Measurements from ENCODE around the gene NET1. TPM values are rescaled to one million over a fixed set of nuclear protein-coding genes. Genes with fewer than 3 reads are reported as not detected.

The NET1 gene
- total and polyA plus RNA-seq, 10 donors = 4.6 to 19.5 (median 11.1) TPM

DNA sequence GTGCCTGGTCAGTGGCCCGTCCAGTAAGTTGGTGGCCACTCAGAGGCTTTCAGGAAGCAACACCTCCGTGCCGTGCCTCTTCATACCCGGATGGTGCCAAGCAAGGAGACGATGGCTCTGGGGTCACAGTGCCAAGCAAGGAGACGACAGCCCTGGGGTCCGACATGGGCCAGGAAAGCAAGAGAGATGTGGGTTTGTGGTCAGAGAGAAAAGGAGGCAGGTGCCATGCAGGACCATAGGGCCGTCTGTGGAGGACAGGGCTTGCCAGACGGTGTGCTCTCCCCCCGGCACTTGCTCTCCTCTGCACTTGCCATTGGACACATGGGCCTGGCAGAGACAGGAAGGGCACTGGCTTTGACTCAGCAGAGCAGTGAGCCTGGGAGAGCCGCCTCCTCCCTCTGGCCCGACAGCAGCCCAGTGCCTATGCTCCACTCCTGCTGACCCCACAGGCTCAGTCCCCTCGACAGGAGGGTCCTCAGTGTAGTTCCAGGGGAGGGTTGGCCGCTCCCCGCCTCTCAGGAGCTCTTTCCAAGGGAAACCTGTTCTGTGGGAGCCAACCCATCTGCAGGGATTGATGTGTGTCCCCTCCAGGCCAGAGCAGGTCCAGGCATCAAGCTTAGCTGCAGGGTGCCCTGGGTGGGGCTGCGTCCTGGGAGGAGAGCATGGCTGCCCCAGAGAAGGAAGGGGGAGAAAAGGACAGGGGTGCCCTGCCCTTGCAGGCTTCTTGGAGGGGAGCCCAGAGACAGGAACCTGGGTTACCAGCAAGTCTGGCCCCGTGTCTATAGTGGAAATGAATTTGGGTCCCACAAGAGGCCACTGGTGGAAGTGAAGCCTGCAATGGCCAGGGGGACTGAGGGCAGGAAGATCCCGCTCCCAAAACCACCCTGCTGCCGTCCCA, 94.6 kb downstream of the NET1 start:
- intact Hi-C loops (cut with DNase I; ENCODE audit: low total_unique reads) = no loop called here
- Histone ChIP-seq H3K4me3 (no peak overlapping the region), H3K36me3 (no peaks in the 10 kb centered on the region), H3K27ac (no peak overlapping the region), H3K4me1 (peaks cover 0 to 5% (median 0%) of the 10 kb centered on the region in 6 donors), H3K9me3 (no peaks in the 10 kb centered on the region), H3K27me3 (replicated peaks in 1 of 7) (peaks cover 0 to 23% (median 0%) of the 10 kb centered on the region in 7 donors)
- no peak for DNase-seq
- WGBS, 5 donors = 84 to 93% (median 86%) methylated on average over 17 to 19 of the region's 19 CpGs
- TF ChIP-seq POLR2A (IDR thresholded peaks at IDR 0.05) (no peak), POLR2AphosphoS5 (IDR thresholded peaks at IDR 0.05) (no peak)
- TF ChIP-seq, protein P1, sequence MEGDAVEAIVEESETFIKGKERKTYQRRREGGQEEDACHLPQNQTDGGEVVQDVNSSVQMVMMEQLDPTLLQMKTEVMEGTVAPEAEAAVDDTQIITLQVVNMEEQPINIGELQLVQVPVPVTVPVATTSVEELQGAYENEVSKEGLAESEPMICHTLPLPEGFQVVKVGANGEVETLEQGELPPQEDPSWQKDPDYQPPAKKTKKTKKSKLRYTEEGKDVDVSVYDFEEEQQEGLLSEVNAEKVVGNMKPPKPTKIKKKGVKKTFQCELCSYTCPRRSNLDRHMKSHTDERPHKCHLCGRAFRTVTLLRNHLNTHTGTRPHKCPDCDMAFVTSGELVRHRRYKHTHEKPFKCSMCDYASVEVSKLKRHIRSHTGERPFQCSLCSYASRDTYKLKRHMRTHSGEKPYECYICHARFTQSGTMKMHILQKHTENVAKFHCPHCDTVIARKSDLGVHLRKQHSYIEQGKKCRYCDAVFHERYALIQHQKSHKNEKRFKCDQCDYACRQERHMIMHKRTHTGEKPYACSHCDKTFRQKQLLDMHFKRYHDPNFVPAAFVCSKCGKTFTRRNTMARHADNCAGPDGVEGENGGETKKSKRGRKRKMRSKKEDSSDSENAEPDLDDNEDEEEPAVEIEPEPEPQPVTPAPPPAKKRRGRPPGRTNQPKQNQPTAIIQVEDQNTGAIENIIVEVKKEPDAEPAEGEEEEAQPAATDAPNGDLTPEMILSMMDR (IDR thresholded peaks at IDR 0.05 in 8 of 11, conservative IDR thresholded peaks at IDR 0.05 in 3 of 11) = no peak

DNA sequence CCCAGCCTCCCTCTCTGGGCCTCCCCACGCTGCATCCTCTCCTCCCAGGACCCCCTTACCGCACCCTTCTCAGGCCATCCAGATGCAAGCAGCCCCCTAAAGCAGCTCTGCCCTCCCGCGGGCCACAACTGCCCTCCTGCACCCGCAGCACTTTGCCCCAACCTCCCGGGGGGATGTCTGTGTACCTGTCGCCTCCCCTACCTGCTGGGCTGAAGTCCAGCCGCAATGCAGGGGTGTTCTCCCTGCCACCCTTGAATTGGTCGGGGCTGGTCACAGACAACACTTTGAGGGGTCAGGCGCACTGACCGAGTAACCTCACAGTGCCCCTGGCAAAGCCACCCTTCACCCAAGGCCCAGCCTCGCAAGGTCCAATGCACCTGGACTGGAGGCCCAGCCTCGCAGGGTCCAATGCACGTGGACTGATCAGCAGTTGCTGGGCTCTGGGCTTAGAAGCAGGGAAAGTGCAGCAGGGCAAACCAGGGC, 95.3 kb downstream of the NET1 start:
- intact Hi-C loops (cut with DNase I; ENCODE audit: low total_unique reads) = no loop called here
- Histone ChIP-seq H3K27ac (no peak overlapping the region), H3K9me3 (no peaks in the 10 kb centered on the region), H3K27me3 (replicated peaks in 1 of 7) (peaks cover 0 to 21% (median 0%) of the 10 kb centered on the region in 7 donors), H3K36me3 (no peaks in the 10 kb centered on the region), H3K4me3 (no peak overlapping the region), H3K4me1 (no peaks in the 10 kb centered on the region)
- WGBS, 5 donors = 89 to 98% (median 92%) methylated on average over 10 to 14 of the region's 14 CpGs
- TF ChIP-seq POLR2A (IDR thresholded peaks at IDR 0.05) (no peak), POLR2AphosphoS5 (IDR thresholded peaks at IDR 0.05) (no peak)
- TF ChIP-seq, protein P1 (IDR thresholded peaks at IDR 0.05 in 8 of 11, conservative IDR thresholded peaks at IDR 0.05 in 3 of 11) = no peak
- DNase-seq = no peak

DNA sequence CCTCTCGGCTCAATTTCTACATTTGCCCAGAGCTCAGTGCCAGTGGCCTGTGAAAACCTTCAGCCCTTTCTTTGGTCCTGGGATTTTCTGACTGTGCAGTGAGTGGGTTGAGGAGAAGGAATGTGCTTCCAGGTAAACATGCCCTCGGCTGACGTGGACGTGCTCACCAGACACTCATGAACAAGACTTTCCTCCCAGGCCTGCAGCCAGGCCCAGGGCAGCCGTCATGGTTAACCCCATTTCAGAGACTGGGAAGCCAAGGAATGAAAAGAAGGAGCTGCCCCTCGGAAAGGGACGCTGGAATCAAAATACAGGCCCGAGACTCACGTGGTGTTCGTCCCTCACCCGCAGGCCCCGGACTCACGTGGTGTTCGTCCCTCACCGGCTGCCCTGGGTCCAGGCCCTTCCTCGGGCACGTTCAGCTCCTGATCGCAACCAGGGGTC, 95.8 kb downstream of the NET1 start:
- intact Hi-C loops (cut with DNase I; ENCODE audit: low total_unique reads) = no loop called here
- Histone ChIP-seq H3K4me3 (no peak overlapping the region), H3K27ac (no peak overlapping the region), H3K9me3 (no peaks in the 10 kb centered on the region), H3K36me3 (no peaks in the 10 kb centered on the region), H3K4me1 (no peaks in the 10 kb centered on the region), H3K27me3 (replicated peaks in 1 of 7) (peaks cover 0 to 20% (median 0%) of the 10 kb centered on the region in 7 donors)
- DNase-seq = no peak
- WGBS, 5 donors = 91 to 97% (median 95%) methylated on average over 17 to 18 of the region's 18 CpGs
- no peak for TF ChIP-seq POLR2A (IDR thresholded peaks at IDR 0.05)

Other genes starting within 250 kb of the NET1 start
- under 1 TPM in 2 of 7 donors, not detected in 5; 0.23 to 0.26 TPM for gene AKR1C8, start 227.4 kb upstream of the NET1 start, total RNA-seq
- not detected for gene AKR1C8, start 227.4 kb upstream of the NET1 start, polyA plus RNA-seq
- not detected for gene AKR1C4, start 215.7 kb upstream of the NET1 start, total RNA-seq
- not detected for gene AKR1C4, start 215.7 kb upstream of the NET1 start, polyA plus RNA-seq
- gene UCN3, start 47.6 kb upstream of the NET1 start, total RNA-seq = not detected
- not detected for gene UCN3, start 47.6 kb upstream of the NET1 start, polyA plus RNA-seq
- not detected for gene TUBAL3, start 7.7 kb upstream of the NET1 start, total RNA-seq
- not detected for gene TUBAL3, start 7.7 kb upstream of the NET1 start, polyA plus RNA-seq
- not detected for gene CALML5, start 87.0 kb downstream of the NET1 start, total RNA-seq
- gene CALML5, start 87.0 kb downstream of the NET1 start, polyA plus RNA-seq = under 1 TPM in 1 of 3 donors, not detected in 2; 0.13 TPM
- gene CALML3, start 112.4 kb downstream of the NET1 start, total RNA-seq = not detected
- gene CALML3, start 112.4 kb downstream of the NET1 start, polyA plus RNA-seq = under 1 TPM in 1 of 3 donors, not detected in 2; 0.10 TPM